ENCODE measurements around the gene CLEC19A.

GRCh38 chr16:19245326-19245925 is 40.1 kb upstream of the CLEC19A start:
- TF ChIP-seq CTCF (IDR thresholded peaks at IDR 0.05; ENCODE audit: low read depth, low read length): no peak
- TF ChIP-seq MAX (IDR thresholded peaks at IDR 0.05; ENCODE audit: low read depth, low read length): no peak
- TF ChIP-seq POLR2A (IDR thresholded peaks at IDR 0.05; ENCODE audit: extremely low read depth, insufficient read length): no peak
- TF ChIP-seq MYC (IDR thresholded peaks at IDR 0.05; ENCODE audit: low read depth, low read length): no peak

All from NB4 (cell line).